ENCODE measurements around the gene MMP28. TPM values are rescaled to one million over a fixed set of nuclear protein-coding genes. Genes with fewer than 3 reads are reported as not detected.

MMP28 gene
- total RNA-seq, 1 donor from 2014 or later: 44.6 TPM

DNA sequence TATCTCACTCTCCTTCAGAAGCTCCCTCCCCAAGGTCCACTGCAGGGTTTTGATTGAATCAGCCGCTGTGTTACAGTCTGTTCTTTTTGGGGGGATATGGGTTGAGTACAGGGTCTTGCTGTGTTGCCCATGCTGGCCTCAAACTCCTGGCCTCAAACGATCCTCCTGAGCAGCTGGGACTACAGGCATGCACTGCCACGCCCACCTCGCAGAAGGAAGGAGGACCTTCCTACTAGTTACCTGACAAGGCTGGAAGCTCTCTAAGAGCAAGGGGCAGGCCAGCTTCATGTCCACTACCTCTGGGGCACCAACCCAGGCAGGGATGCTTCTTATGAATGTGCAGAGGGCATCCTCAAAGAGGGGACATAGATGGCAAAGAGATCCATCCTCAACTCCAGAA lies 1.9 kb upstream of the MMP28 start:
- Histone ChIP-seq H3K4me1 (peaks cover 4 to 15% of the 10 kb centered on the region in 2 donors), H3K4me3 (no peak overlapping the region), H3K9me3 (no peaks in the 10 kb centered on the region), H3K27me3 (no peaks in the 10 kb centered on the region), H3K36me3 (no peaks in the 10 kb centered on the region), H3K27ac (no peak overlapping the region)
- TF ChIP-seq CTCF (IDR thresholded peaks at IDR 0.05): no peak
- DNase-seq (ENCODE audit: low spot score in 2 of 2): no peak
- intact Hi-C loops (cut with DNase I): no loop called here

DNA sequence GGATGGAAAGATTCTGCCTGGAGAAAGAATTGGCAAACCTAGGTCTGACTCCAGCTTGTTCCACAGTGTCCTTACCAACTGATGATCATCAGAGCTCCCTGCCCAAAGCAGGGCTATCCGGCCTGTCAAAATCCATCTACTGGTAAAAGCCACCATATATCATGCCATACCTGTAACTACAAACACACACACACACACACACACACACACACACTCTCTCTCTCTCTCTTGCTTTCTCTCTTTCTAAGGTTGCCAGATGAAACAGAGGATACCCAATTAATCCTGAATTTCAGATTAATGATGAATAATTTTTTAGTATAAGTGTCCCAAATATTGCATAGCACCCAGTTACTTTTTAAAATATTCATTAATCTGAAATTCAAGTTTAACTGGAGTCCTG lies 1.5 kb upstream of the MMP28 start:
- H3K36me3 ChIP-seq: no peaks in the 10 kb centered on the region
- no peak for DNase-seq (ENCODE audit: low spot score in 2 of 2)
- no peaks in the 10 kb centered on the region for H3K9me3 ChIP-seq
- H3K27me3 ChIP-seq: no peaks in the 10 kb centered on the region
- no peak for TF ChIP-seq CTCF (IDR thresholded peaks at IDR 0.05)
- peaks cover 4 to 14% of the 10 kb centered on the region in 2 donors for H3K4me1 ChIP-seq
- no peak overlapping the region for H3K4me3 ChIP-seq
- no peak overlapping the region for H3K27ac ChIP-seq
- intact Hi-C loops (cut with DNase I): no loop called here

GRCh38 chr17:35795871-35796265 lies 427 bp upstream of the MMP28 start:
- intact Hi-C loops (cut with DNase I): no loop called here
- DNase-seq (ENCODE audit: low spot score in 2 of 2): no peak
- H3K27ac ChIP-seq: no peak overlapping the region
- peak overlapping the region; percentile 54 to 67 for H3K4me3 ChIP-seq
- no peaks in the 10 kb centered on the region for H3K9me3 ChIP-seq
- H3K4me1 ChIP-seq: peaks cover 0 to 4% of the 10 kb centered on the region in 2 donors
- H3K27me3 ChIP-seq: no peaks in the 10 kb centered on the region
- H3K36me3 ChIP-seq: no peaks in the 10 kb centered on the region
- TF ChIP-seq CTCF (IDR thresholded peaks at IDR 0.05): no peak

- Histone ChIP-seq H3K9me3 (no peaks in the 10 kb centered on the region), H3K4me3 (no peak overlapping the region), H3K27ac (no peak overlapping the region), H3K36me3 (no peaks in the 10 kb centered on the region), H3K27me3 (no peaks in the 10 kb centered on the region), H3K4me1 (peaks cover 0 to 8% of the 10 kb centered on the region in 2 donors)
- DNase-seq (ENCODE audit: low spot score in 2 of 2): no peak
- intact Hi-C loops (cut with DNase I): no loop called here
- TF ChIP-seq CTCF (IDR thresholded peaks at IDR 0.05): no peak
Observed at GRCh38 chr17:35793257-35793656, 2.2 kb downstream of the MMP28 start.

- H3K4me1 ChIP-seq: peaks cover 0 to 8% of the 10 kb centered on the region in 2 donors
- no peak for TF ChIP-seq CTCF (IDR thresholded peaks at IDR 0.05)
Observed at GRCh38 chr17:35791681-35792350, 3.6 kb downstream of the MMP28 start.

GRCh38 chr17:35790841-35791240 lies 4.6 kb downstream of the MMP28 start:
- Histone ChIP-seq H3K27ac (no peak overlapping the region), H3K9me3 (no peaks in the 10 kb centered on the region), H3K4me3 (no peak overlapping the region), H3K4me1 (peaks cover 0 to 8% of the 10 kb centered on the region in 2 donors), H3K27me3 (no peaks in the 10 kb centered on the region), H3K36me3 (no peaks in the 10 kb centered on the region)
- TF ChIP-seq CTCF (IDR thresholded peaks at IDR 0.05): no peak
- intact Hi-C loops (cut with DNase I): no loop called here
- peak in 1 of 2 donors; percentile 18 for DNase-seq (ENCODE audit: low spot score in 2 of 2)

More at GRCh38 chr17:35791681-35792350, 3.6 kb downstream of the MMP28 start:
- H3K4me3 ChIP-seq: no peak overlapping the region
- H3K27ac ChIP-seq: no peak overlapping the region
- DNase-seq (ENCODE audit: low spot score in 2 of 2): no peak
- H3K36me3 ChIP-seq: no peaks in the 10 kb centered on the region
- H3K9me3 ChIP-seq: no peaks in the 10 kb centered on the region
- H3K27me3 ChIP-seq: no peaks in the 10 kb centered on the region
- intact Hi-C loops (cut with DNase I): no loop called here
